ENCODE results near the gene MIPOL1.

- TF ChIP-seq EP300 (IDR thresholded peaks at IDR 0.05; ENCODE audit: low read depth): no peak
- TF ChIP-seq, protein P1, sequence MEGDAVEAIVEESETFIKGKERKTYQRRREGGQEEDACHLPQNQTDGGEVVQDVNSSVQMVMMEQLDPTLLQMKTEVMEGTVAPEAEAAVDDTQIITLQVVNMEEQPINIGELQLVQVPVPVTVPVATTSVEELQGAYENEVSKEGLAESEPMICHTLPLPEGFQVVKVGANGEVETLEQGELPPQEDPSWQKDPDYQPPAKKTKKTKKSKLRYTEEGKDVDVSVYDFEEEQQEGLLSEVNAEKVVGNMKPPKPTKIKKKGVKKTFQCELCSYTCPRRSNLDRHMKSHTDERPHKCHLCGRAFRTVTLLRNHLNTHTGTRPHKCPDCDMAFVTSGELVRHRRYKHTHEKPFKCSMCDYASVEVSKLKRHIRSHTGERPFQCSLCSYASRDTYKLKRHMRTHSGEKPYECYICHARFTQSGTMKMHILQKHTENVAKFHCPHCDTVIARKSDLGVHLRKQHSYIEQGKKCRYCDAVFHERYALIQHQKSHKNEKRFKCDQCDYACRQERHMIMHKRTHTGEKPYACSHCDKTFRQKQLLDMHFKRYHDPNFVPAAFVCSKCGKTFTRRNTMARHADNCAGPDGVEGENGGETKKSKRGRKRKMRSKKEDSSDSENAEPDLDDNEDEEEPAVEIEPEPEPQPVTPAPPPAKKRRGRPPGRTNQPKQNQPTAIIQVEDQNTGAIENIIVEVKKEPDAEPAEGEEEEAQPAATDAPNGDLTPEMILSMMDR (IDR thresholded peaks at IDR 0.05): no peak
Measured at GRCh38 chr14:37202812-37203211, 5.1 kb downstream of the MIPOL1 start.
